CD4-positive, alpha-beta T cell treated with Interleukin-10 for 1 hour (primary cell): ENCODE data around the gene RELB.
"Not testable (repeated sequence)": the region's sequence is repeated elsewhere in the genome, so short reads cannot be mapped to it uniquely, and the experiment has no call there.

Source experiments
- DNase-seq: peaks from one replicate; pipeline ENCODE4 v3.0.0-alpha.2; 2020

RELB gene, protein sequence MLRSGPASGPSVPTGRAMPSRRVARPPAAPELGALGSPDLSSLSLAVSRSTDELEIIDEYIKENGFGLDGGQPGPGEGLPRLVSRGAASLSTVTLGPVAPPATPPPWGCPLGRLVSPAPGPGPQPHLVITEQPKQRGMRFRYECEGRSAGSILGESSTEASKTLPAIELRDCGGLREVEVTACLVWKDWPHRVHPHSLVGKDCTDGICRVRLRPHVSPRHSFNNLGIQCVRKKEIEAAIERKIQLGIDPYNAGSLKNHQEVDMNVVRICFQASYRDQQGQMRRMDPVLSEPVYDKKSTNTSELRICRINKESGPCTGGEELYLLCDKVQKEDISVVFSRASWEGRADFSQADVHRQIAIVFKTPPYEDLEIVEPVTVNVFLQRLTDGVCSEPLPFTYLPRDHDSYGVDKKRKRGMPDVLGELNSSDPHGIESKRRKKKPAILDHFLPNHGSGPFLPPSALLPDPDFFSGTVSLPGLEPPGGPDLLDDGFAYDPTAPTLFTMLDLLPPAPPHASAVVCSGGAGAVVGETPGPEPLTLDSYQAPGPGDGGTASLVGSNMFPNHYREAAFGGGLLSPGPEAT

DNA sequence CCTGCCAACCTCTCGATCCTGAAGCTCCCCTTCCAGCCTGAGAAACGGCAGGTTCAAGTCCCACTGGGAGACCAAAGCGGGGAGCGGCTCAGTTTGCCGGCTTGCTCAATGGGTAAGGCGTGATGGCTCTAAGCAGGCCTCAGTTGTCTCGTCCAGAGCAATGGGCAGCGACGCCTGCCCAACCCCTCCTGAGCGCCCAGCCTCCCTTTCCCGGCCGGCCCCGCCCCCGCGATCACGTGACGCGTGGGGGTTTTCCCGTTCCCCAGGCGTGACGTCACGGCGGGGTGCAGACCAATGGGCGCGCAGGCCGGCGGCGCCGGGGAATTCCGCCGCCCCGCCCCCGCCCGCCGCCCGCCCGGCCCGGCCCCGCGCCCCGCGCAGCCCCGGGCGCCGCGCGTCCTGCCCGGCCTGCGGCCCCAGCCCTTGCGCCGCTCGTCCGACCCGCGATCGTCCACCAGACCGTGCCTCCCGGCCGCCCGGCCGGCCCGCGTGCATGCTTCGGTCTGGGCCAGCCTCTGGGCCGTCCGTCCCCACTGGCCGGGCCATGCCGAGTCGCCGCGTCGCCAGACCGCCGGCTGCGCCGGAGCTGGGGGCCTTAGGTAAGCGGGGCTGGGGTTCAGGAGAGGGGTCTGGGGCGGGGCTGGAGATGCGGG lies at the start of gene RELB:
Gene RELB (plus strand): TSS at position 378 of the 653 bp plus-strand sequence. CDS start 116 bp downstream, at position 494.
- peak; percentile 98 for DNase-seq

DNA sequence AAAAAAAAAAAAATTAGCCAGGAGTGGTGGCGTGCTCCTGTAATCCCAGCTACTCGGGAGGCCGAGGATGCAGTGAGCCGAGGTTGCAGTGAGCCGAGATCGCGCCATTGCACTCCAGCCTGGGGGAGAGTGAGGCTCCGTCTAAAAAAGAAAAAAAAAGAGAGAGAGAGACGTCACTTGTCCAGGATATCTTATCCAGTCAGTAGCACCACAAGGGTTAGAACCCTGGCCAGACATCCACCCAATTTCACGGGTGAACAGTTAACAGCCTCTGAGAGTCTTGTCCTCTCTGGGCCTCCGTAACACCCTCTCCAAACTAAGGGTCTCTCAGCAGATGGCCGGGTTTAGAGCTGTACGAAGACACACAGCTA lies 47.0 kb upstream of the RELB start:
- DNase-seq, result no peak

DNA sequence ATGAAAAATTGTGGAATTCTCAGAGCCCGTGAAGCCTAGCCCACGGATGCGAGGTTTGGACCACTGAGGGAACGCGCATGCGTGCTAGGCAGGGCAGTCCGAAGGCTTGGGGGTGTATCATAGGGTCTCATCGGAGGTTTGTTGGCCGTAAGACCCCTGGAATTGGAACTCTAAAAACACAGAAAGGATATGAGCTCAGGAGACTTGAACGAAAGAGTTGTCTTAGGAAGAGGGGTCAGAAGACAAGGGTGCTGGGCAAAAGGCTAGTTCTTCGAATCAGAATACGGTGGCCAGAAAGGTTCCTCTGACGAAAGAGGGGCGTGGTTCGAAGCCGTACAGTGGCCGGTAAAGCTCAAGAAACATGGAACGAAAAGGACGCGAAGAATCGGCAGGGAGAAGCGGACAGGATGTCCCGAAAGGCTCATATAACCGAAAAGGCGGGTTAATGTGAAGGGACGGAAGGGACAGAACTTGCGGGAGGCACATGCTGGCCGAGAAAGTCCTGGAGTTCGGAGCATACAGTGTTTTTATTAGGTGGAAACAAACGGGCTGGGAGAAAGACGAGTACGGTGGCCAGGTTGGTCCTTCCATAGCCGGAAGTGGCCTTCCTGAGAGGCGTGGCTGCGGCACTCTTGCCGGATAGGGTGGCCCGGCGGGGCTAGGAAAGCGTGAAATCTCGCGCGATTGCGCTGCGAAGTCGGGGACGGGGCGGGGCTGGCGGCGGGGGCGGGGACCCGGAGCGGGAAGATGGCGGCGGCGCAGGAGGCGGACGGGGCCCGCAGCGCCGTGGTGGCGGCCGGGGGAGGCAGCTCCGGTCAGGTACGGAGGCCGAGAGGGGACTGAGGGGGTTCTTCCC lies 46.4 kb upstream of the RELB start, which contains the start of gene CLPTM1:
Gene CLPTM1 (plus strand): TSS at position 732 of the 856 bp plus-strand sequence. CDS start 16 bp downstream, at position 748.
- DNase-seq, result peak; percentile 97

DNA sequence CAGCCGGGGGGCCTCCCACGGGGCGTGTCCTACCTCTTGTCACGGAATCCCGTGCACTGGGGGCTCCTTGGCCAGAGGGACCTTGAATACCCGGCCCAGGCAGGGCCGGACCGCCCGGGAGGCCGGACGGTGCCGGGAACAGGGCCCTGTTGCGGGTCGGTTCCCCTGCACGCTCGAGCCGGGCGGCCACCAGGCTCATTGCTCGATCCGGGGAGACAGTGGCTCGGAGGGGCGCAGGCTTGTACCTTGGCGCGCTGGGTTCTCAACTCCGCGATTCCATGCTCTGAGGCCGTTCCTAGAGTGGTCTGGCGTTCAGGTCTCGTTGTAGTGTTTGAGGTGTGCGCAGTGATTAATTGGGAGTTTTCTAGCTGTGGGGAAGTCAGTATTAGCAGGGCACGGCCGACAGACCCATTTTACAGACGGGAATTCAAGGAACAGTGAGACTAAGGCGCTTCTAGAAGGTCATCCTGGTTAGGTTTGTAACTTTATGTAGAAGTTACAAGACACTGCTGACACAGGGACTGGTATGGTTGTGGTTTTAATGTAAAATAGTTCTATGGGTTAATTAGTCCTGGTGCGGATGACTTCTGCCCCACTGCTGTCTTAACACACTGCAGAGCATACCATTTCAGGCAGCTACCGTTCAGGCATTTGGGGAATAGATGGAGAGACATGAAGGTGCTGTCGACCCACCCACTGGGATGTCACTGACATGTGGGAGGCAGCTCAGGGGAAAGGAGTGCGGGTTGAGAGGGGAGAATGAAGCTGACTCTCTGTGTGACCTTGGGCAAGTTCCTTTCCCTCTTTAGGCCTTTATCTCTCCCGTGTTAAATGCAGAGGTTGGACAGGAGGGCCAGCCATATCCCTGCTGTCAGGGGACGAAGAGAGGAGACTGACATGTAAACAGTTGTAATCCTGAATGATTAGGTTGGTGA lies 45.5 kb upstream of the RELB start:
- DNase-seq, result no peak

DNA sequence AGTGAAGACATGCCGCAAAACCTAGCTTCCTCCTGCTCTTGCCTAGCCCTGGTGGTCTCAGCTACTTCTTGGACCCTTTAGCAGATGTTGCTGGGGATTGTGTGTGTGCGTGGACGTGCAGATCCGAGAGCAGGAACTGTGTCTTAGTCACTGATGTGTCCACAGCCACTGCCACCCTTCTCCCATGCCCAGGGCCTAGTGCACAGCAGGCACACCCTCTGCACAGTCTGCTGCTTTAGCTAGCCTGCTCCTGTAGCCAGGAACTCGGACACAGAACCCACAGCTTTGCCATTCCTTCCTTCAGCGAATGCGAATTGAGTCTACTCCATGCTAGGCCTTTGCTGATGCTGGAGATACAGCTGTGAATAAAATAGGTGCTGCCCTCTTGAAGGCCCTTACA lies 43.7 kb upstream of the RELB start:
- no peak for DNase-seq

DNA sequence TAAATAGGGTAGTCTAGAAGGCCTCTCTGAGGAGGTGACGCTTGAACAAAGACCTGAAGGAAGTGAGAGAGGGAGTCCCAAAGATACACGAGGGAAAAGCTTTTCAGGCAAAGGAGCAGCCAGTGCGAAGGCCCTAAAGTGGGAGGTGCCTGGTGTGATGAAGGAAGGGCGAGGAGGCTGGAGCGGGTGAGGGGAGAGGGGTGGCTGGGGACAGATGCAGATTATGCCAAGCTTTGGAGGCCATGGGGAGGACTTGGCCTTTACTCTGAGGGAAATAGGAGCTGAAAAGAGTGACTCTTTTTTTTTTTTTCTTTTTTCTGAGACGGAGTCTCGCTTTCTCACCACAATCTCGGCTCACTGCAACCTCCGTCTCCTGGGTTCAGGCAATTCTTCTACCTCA lies 43.2 kb upstream of the RELB start:
- no peak for DNase-seq

DNA sequence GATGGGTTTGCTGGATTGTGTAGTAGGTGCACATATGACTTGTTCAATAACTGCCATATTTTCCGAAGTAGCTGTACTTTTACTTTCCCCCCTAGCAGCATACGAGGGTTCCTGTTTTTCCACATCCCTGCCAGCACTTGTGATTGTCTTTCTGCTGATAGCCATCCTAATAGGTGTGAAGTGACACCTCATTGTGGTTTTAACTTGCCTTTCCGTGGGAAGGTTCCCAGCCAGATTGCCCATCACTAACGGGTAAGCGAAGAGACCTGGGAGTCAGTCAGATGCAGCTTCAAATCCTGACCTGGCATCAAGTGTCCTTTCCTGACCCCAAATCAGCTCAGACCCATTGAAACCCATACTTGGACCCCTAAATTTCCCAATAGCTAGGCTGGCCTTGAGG lies 41.6 kb upstream of the RELB start:
- DNase-seq, result no peak

DNA sequence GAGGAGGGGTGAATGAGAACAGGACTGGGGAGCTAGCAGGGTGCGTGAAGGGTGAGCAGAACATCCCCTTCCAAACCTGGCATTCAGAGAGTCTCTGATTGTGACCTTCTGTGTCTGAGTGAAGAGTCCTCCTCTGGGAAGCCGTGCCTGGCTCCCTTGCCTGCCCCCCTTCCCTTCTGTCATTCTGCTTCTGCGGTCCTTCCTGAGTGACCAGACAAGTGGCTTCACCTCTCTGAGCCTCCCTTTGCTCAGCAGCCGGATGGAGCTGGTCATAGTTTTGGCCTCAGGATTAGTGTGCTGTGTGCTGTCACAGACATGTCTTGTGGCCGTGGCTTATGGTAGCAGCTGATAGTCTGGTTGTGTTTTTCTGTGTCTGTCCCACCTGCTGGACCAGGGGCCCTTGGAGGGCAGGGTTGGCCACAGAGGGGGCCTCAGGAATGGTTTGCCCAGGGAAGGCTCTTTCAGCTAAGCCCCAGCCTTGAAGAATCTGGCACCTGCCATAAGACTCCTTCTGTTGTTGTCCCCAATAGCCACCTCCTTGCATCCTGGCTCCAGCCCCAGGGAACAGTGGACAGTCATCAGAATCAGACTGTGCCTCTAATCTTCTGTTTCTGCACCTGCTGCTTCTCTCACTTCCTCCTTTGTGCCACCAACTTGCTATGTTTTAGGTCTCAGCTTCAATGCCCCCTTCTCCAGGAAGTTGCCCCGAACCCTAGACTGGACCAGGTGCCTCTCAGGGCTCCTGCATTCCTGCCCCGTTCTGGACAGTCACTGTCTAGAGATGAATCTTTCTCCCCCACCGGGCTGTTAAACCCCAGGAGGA lies 40.1 kb upstream of the RELB start:
- DNase-seq, result no peak

DNA sequence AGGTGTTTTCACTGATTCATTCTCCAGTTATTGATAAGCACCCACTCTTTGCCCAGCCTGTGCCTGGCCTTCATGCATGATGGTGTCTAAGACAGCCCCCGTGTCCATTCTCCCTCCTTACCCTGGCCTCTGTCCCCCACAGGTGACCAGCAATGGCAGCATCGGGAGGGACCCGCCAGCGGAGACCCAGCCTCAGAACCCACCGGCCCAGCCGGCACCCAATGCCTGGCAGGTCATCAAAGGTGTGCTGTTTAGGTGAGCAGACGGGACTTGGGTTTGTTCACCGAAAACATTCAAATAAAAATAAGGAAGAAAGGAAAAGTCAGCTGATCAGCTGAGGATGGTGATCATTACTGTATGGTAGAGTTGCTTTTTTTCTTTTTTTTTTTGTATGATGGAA lies 39.4 kb upstream of the RELB start:
- no peak for DNase-seq

DNA sequence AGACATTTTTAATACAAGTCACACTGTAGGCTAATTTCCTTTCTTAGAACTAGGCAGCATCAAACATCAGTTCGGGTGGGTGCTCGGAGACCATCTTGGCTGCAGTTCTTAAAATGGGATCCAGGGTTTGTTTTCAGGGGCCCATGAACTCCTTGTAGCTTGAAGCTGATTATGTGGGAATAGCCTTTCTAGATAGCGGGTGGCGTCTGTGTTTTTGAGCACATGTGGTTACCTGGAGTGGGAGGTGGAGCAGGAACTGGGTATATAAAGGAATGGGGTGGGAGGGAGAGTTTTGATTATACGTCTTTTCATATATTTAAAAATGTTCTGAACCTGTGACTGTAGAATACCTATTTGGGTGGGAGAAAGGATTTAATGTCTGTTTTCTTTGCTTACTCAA lies 33.1 kb upstream of the RELB start:
- no peak for DNase-seq

DNA sequence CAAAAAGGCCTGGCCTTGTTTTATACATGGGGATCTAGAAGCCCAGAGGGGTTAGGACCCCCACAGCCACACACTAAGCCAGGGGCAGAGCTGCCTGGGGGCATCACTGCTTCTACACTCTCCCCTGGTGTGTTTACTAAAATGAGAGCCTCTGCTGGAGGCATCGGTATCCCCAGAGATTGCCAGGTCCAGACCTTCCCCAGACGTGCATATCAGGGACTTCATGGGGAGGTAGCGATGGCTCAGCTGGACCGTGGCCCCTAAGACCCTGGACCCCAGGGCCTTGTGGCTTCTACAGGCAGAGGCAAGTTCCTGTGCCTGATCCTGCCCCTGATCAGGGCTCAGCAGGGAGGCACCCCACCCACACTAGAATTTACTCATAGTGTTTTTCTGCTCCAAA lies 32.6 kb upstream of the RELB start:
- no peak for DNase-seq

DNA sequence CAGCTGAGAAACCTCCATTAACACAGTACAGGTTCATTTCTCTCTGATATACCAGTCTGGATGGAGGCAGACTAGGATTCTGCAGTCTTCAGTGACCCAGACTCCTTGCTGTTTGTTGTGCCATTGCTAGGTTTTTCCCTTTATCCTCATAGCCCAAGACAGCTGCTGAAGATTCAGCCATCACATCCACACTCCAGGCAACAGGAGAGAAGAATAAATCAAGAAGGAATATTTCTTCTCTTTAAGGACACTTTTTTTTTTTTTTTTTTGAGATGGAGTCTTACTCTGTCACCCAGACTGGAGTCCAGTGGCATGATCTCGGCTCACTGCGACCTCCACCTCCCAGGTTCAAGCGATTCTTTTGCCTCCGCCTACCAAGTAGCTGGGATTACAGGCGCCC lies 31.8 kb upstream of the RELB start:
- DNase-seq, result no peak

DNA sequence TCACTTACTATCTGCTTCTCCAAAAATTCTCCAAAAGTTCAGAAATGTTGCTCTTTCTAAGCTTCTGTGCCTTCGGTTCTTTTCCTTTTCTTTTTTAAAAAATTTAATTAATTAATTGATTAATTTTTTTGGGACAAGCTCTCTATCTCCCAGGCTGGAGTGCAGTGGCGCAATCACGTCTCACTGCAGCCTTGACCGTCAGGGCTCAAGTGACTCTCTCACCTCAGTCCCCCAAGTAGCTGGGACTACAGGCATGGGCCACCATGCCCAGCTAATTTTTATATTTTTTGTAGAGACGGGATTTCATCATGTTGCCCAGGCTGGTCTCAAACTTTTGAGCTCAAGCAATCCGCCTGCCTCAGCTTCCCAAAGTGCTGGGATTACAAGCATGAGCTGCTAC lies 29.8 kb upstream of the RELB start:
- DNase-seq, result not testable (repeated sequence)

DNA sequence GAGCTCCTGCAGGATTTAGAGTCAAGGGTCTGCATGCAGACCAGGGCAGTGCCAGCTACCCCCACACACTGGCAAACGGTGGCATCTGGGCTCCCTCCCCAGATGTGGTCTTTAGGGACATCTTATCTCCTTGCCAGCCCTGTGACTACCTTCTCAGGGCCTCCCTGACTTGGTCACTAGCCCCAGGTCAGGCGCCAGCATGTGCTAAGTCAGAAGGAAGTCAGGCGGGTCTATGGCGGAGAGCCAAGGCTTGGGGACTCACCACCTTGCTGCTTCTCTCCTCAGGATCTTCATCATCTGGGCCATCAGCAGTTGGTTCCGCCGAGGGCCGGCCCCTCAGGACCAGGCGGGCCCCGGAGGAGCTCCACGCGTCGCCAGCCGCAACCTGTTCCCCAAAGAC lies 28.5 kb upstream of the RELB start:
- DNase-seq, result no peak

DNA sequence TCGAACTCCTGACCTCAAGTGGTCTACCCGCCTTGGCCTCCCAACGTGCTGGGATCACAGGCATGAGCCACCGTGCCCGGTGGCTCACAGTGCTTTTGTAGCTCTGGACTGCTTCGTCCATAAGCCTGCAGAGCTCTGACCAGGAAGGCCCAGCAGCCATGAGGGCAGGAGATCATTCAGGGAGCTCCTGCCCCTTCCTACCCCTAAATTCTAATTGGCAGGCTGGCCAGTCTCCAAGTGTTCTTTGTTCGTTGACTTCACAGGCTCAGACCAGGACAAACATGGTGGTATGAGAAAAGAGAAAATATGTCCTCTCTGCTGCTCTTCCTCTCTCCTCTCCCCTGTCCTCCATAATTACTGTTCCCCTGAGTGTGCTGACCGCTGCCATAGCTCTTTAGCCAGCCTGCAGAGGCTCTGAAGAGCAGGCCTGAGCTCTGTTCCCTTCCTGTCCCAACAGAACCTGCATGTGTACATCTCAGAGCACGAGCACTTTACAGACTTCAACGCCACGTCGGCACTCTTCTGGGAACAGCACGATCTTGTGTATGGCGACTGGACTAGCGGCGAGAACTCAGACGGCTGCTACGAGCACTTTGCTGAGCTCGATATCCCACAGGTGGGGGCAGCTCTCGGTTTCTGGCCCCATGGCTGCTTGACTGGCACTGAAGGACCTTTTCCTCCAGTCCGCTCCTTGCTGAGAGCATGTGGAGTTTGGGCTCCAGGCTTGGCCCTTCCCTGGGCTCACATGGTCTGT lies 27.1 kb upstream of the RELB start:
- DNase-seq, result no peak

DNA sequence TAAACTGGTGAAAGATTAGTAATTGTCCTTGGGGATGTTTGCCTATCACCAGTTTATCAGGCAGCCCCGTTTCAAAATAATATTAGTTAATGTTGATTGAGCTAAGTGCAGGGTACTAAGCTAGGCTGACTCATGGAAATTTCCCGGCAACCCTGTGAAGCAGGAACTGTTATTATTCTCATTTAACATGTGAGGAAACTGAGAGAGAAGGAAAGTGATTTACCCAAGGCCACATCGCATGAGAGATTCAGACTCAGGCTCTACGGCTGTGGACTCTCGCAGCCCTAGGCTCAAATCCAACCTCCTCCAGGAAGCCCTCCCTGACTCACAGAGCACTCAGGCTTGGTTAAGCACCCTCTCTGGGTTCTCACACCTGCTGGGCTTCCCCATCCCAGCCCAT lies 26.4 kb upstream of the RELB start:
- DNase-seq, result no peak

DNA sequence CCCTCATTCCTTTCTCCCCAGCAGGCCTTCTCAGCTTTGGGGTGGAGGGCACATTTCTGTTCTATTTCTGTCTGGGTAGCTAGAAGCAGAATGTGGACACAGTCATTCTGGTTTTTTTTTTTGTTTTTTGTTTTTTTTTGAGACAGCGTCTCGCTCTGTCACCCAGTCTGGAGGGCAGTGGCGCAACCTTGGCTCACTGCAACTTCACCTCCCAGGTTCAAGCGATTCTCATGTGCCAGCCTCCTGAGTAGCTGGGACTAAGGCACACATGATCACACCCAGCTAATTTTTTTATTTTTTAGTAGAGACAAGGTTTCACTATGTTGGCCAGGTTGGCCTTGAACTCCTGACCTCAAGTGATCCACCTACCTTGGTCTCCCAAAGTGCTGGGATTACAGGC lies 25.8 kb upstream of the RELB start:
- no peak for DNase-seq

DNA sequence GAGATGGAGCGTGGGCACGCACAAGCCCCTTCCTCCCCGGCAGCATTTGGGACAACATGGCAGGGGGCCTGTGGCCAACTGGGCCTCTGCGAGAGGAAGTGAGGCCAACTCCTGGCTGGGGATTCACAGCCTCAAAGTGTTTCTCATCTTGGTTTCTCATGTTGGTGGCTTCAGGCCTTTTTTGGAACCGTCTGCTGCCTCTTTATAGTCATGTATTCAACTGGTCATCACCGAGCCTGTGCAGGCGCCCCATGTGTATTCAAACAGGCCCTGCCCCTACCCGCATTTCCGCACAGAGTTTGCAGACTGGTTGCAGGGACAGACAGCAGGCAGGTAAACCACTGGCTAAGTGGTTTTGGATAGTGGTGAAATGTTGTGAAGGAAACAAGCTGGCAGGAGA lies 17.3 kb upstream of the RELB start:
- DNase-seq, result no peak

DNA sequence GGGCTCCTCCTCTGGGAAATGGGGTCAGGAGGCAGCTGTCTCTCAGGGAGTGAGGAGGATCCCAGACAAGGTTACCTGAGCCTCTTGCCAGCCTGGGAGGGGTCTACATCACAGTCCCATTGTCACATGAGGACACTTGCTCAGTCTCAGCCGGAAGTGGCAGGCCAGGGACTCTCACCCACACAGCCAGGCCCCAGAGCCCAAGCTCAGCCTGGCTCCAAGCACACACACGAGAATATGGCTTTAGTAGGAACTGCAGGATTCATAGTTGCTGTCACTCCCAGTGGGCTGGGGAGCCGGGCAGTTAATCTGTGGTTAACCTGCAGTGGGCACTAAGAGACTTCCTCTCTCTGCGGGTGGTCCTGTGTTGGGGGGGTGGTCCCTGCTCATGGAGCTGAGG lies 15.8 kb upstream of the RELB start:
- DNase-seq, result no peak

DNA sequence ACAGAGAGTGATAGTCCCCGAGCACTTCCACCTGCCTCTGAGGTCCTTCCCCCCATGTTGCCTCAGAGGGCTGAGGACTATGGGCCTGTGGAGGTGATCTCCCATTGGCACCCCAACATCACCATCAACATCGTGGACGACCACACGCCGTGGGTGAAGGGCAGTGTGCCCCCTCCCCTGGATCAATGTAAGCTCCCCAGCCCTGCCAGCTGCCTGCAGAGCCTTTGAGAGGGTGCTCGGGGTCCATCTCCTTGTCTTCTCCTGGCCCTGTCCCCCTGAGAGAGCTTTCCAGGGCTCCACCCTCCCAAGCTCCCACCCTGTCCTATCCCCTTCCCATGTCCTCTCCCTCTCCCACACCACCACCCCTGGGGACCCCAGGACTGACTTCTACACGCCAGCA lies 14.9 kb upstream of the RELB start:
- no peak for DNase-seq
